Measurements from ENCODE around the gene GP1BB.

GP1BB gene

GRCh38 chr22:19730655-19731360 is 7.5 kb downstream of the GP1BB start:
- H3K4me3 ChIP-seq (ENCODE audit: low read depth, low read length): peak overlapping the region; percentile 40

GRCh38 chr22:19731361-19732135 is 8.2 kb downstream of the GP1BB start:
- H3K4me3 ChIP-seq (ENCODE audit: low read depth, low read length): no peak overlapping the region
- no peak for TF ChIP-seq CTCF (IDR thresholded peaks at IDR 0.05; ENCODE audit: borderline replicate concordance, insufficient read depth, low read depth, low read length)

More at GRCh38 chr22:19730655-19731360, 7.5 kb downstream of the GP1BB start:
- peak; percentile 94 for TF ChIP-seq CTCF (IDR thresholded peaks at IDR 0.05; ENCODE audit: borderline replicate concordance, insufficient read depth, low read depth, low read length)

GRCh38 chr22:19732403-19733113 is 9.2 kb downstream of the GP1BB start:
- no peak for TF ChIP-seq CTCF (IDR thresholded peaks at IDR 0.05; ENCODE audit: borderline replicate concordance, insufficient read depth, low read depth, low read length)
- no peak overlapping the region for H3K4me3 ChIP-seq (ENCODE audit: low read depth, low read length)

GRCh38 chr22:19733755-19734154 is 10.4 kb downstream of the GP1BB start:
- TF ChIP-seq CTCF (IDR thresholded peaks at IDR 0.05; ENCODE audit: borderline replicate concordance, insufficient read depth, low read depth, low read length): no peak

GRCh38 chr22:19734163-19734562 is 10.8 kb downstream of the GP1BB start:
- TF ChIP-seq CTCF (IDR thresholded peaks at IDR 0.05; ENCODE audit: borderline replicate concordance, insufficient read depth, low read depth, low read length): no peak
- no peak overlapping the region for H3K4me3 ChIP-seq (ENCODE audit: low read depth, low read length)

More at GRCh38 chr22:19733755-19734154, 10.4 kb downstream of the GP1BB start:
- no peak overlapping the region for H3K4me3 ChIP-seq (ENCODE audit: low read depth, low read length)

- no peak for TF ChIP-seq CTCF (IDR thresholded peaks at IDR 0.05; ENCODE audit: borderline replicate concordance, insufficient read depth, low read depth, low read length)
- H3K4me3 ChIP-seq (ENCODE audit: low read depth, low read length): no peak overlapping the region
Observed at GRCh38 chr22:19734837-19735382, 11.6 kb downstream of the GP1BB start.
